B cell (primary cell): Measurements from ENCODE around the gene LRRC36. TPM values are rescaled to one million over a fixed set of nuclear protein-coding genes. Genes with fewer than 3 reads are reported as not detected.

Experiments used
- ATAC-seq: fragments of 200-7000 bp; cut with Tn5 transposase; one replicate; pipeline ENCODE4 v1.10.0; 2021; ENCODE audit warnings: low read depth, mild to moderate bottlenecking, moderate number of reproducible peaks, moderate library complexity
- CTCF ChIA-PET: fragments of 350-600 bp; sonication (Branson Sonifier 250); formaldehyde crosslinking; loops from one replicate; lab custom pipeline; 2021; ENCODE audit warnings: antibody characterized with exemption, inconsistent platforms; lab: Charles Lee
- POLR2A ChIA-PET: fragments of 350-600 bp; sonication (Branson Sonifier 250); formaldehyde crosslinking; loops from one replicate; lab custom pipeline; 2021; ENCODE audit warnings: antibody characterized with exemption; lab: Charles Lee
- DNase-seq: peaks from one replicate; pipeline ENCODE4 v3.0.0; 2013
- H2AFZ ChIP-seq: 2 replicates; pipeline ENCODE4 v1.6.1; 2012; ENCODE audit warnings: mild to moderate bottlenecking, low read depth, low read length; ENCODE audit not compliant: insufficient read depth, poor library complexity, severe bottlenecking
- H3K27ac ChIP-seq, 2 donors: 1 replicate in 1 of 2; 2 replicates in 1 of 2; pipeline ENCODE4 v1.5.1; 2012 to 2013; ENCODE audit warnings: low read length in 2 of 2, mild to moderate bottlenecking in 2 of 2, moderate library complexity in 1 of 2
- H3K27me3 ChIP-seq, 4 experiments: fragments of 200-600 bp in 1 of 4; sonication (generic) in 1 of 4; replicated peaks in 1 of 4; 1 replicate in 2 of 4; 2 replicates in 2 of 4; pipeline versions ENCODE4 v1.6.1 to v1.7.0; 2013 to 2016; ENCODE audit warnings: low read length in 3 of 4, mild to moderate bottlenecking in 2 of 4, mixed read lengths in 1 of 4, moderate library complexity in 1 of 4; ENCODE audit not compliant: insufficient read depth in 4 of 4, control insufficient read depth in 3 of 4; ENCODE audit errors: control extremely low read depth in 1 of 4
- H3K36me3 ChIP-seq, 2 experiments: replicated peaks in 1 of 2; 1 replicate in 1 of 2; 2 replicates in 1 of 2; pipeline versions ENCODE4 v1.6.1 to v1.7.1; 2013; ENCODE audit warnings: low read length in 1 of 2; ENCODE audit not compliant: insufficient read depth in 2 of 2, control insufficient read depth in 1 of 2; ENCODE audit errors: control extremely low read depth in 1 of 2, extremely low read depth in 1 of 2
- H3K4me1 ChIP-seq, 2 donors: fragments of 200-600 bp in 1 of 2; sonication (generic) in 1 of 2; 1 replicate in 1 of 2; 2 replicates in 1 of 2; pipeline versions ENCODE4 v1.5.1 to v1.6.1; 2013 to 2017; ENCODE audit warnings: low read length in 2 of 2; ENCODE audit not compliant: control insufficient read depth in 2 of 2, insufficient read depth in 2 of 2
- H3K4me2 ChIP-seq: replicated peaks from 2 replicates; pipeline ENCODE3; 2012; ENCODE audit warnings: mild to moderate bottlenecking, low read depth, low read length; ENCODE audit not compliant: poor library complexity, severe bottlenecking
- H3K4me3 ChIP-seq, 5 experiments: fragments of 200-600 bp in 1 of 5; sonication (generic) in 1 of 5; 1 replicate in 3 of 5; 2 replicates in 2 of 5; pipeline versions ENCODE4 v1.5.1 to v1.7.0; 2011 to 2016; ENCODE audit warnings: low read length in 4 of 5, mild to moderate bottlenecking in 4 of 5, low read depth in 2 of 5, control low read depth in 1 of 5, moderate library complexity in 1 of 5; ENCODE audit not compliant: insufficient read depth in 1 of 5; ENCODE audit errors: control extremely low read depth in 1 of 5, extremely low read depth in 1 of 5
- H3K79me2 ChIP-seq: fragments of 200-600 bp; sonication (generic); one replicate; pipeline ENCODE4 v1.6.0; 2016; ENCODE audit warnings: low read length; ENCODE audit not compliant: control insufficient read depth, insufficient read depth
- H3K9ac ChIP-seq: fragments of 200-600 bp; sonication (generic); 2 replicates; pipeline ENCODE4 v1.6.1; 2017; ENCODE audit warnings: mild to moderate bottlenecking, low read length, moderate library complexity
- H3K9me3 ChIP-seq, 3 donors: one replicate each; pipeline versions ENCODE4 v1.6.1 to v1.7.1; 2013; ENCODE audit warnings: low read length in 2 of 3; ENCODE audit not compliant: control insufficient read depth in 2 of 3, insufficient read depth in 1 of 3; ENCODE audit errors: control extremely low read depth in 1 of 3
- H4K20me1 ChIP-seq: 2 replicates; pipeline ENCODE4 v1.6.0; 2012; ENCODE audit warnings: mild to moderate bottlenecking, low read length; ENCODE audit not compliant: insufficient read depth, control insufficient read depth, poor library complexity, severe bottlenecking
- H3K27ac Mint-ChIP-seq: one replicate; pipeline ENCODE4 v1.8.0; 2021; ENCODE audit warnings: mixed read lengths
- H3K27me3 Mint-ChIP-seq: one replicate; pipeline ENCODE4 v1.8.0; 2021; ENCODE audit warnings: mixed read lengths
- H3K4me1 Mint-ChIP-seq: one replicate; pipeline ENCODE4 v1.8.0; 2021; ENCODE audit warnings: mixed read lengths
- H3K4me3 Mint-ChIP-seq: one replicate; pipeline ENCODE4 v1.8.0; 2021; ENCODE audit warnings: mixed read lengths
- H3K9me3 Mint-ChIP-seq: one replicate; pipeline ENCODE4 v1.8.0; 2022; ENCODE audit warnings: mixed read lengths; ENCODE audit not compliant: insufficient read depth
- EZH2 ChIP-seq: IDR thresholded peaks from 2 replicates; pipeline ENCODE4 v1.6.1; 2012; ENCODE audit warnings: borderline replicate concordance, low read depth, mild to moderate bottlenecking, moderate library complexity, low read length; ENCODE audit not compliant: insufficient read depth, poor library complexity, severe bottlenecking
- WGBS: methylation state at CpG from one replicate; pipeline ENCODE4 v1.1.5; 2013; ENCODE audit warnings: missing lambda C conversion rate; ENCODE audit not compliant: insufficient coverage; 5-methylcytosine and 5-hydroxymethylcytosine counted together
- intact Hi-C: fragments of 100-400 bp; cut with micrococcal nuclease; formaldehyde crosslinking; loops from one replicate; pipeline ENCODE4 v1.10.0; 2022
- polyA plus RNA-seq: library from polyadenylated mRNA; depleted of rRNA; stranded (reverse); fragments of >200 nt; gene quantifications from 2 replicates; pipeline ENCODE4 v1.2.3, GENCODE V29; 2012
- total RNA-seq, 2 donors: library from RNA; stranded (reverse); fragments of 120-200 nt in 1 of 2; gene quantifications; 1 replicate in 1 of 2; 2 replicates in 1 of 2; pipeline versions ENCODE4 v1.2.3 to v1.2.4, GENCODE V29; 2013 to 2022
- TF ChIP-seq, protein P1 (sequence below): fragments of 200-600 bp; IDR thresholded peaks from one replicate; pipeline ENCODE4 v1.8.0; 2022; ENCODE audit warnings: antibody characterized with exemption, mild to moderate bottlenecking

The LRRC36 gene
- total and polyA plus RNA-seq, 2 donors (not counting 1 experiment from before 2014, with no cell fraction given), result 0.98 TPM; not detected in 1

DNA sequence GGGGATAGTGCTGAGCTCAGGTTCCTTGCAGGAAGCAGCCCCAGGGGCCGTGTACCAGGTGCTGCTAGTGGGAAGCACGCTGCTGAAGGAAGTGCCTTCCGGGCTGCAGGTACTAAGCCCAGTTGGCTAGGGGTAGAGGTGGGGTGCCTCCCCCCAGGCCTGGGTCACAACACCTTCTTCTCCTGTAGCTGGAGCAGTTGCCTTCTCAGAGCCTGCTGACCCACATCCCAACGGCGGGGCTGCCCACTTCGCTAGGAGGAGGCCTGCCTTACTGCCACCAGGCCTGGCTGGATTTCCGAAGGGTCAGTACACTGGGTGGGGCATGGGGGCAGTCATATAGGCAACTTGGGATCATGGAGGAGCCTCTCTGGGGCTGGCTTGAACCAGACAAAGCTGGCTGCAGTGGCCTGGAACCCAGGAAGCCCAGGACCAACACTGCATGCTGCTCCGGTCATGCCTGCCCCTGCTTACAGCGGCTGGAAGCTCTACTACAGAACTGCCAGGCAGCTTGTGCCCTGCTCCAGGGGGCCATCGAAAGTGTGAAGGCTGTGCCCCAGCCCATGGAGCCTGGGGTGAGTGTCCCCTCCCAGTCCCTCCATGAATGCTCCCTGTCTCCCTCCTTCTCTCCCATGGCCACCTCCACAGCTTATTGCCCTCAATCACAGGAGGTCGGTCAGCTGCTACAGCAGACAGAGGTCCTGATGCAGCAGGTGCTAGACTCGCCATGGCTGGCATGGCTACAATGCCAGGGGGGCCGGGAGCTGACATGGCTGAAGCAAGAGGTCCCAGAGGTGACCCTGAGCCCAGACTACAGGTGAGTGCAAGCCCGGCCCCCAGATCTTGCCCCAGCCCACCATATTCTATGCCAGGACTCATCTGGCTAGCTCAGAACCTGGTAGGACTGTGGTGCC lies 44.8 kb upstream of the LRRC36 start:
- Histone ChIP-seq H3K4me1 (peaks cover 7 to 11% of the 10 kb centered on the region in 2 donors), H3K9ac (no peak overlapping the region), H3K27me3 (no peaks in the 10 kb centered on the region), H3K79me2 (peaks cover 3% of the 10 kb centered on the region), H3K9me3 (no peaks in the 10 kb centered on the region), H3K36me3 (no peaks in the 10 kb centered on the region), H4K20me1 (no peaks in the 10 kb centered on the region), H3K4me2 (no peak overlapping the region), H2AFZ (no peak overlapping the region), H3K4me3 (no peak overlapping the region), H3K27ac (no peak overlapping the region)
- Mint-ChIP-seq H3K9me3 (no peaks in the 10 kb centered on the region), H3K27me3 (no peaks in the 10 kb centered on the region), H3K4me3 (no peak overlapping the region), H3K4me1 (peaks cover 4% of the 10 kb centered on the region), H3K27ac (no peak overlapping the region)
- ChIA-PET CTCF (interaction anchor here (0.7 to 2.0 kb wide), 7 partner anchors 43 to 282 kb away, joined by 3 to 7 read pairs (median 3); partner anchors contain the start of gene TMEM208), POLR2A (no interaction called here)
- intact Hi-C loops, result no loop called here
- WGBS, result 95% methylated on average over 10 of the region's 14 CpGs
- ATAC-seq (no peak), DNase-seq (no peak)
- no peak for TF ChIP-seq EZH2
- TF ChIP-seq, protein P1, sequence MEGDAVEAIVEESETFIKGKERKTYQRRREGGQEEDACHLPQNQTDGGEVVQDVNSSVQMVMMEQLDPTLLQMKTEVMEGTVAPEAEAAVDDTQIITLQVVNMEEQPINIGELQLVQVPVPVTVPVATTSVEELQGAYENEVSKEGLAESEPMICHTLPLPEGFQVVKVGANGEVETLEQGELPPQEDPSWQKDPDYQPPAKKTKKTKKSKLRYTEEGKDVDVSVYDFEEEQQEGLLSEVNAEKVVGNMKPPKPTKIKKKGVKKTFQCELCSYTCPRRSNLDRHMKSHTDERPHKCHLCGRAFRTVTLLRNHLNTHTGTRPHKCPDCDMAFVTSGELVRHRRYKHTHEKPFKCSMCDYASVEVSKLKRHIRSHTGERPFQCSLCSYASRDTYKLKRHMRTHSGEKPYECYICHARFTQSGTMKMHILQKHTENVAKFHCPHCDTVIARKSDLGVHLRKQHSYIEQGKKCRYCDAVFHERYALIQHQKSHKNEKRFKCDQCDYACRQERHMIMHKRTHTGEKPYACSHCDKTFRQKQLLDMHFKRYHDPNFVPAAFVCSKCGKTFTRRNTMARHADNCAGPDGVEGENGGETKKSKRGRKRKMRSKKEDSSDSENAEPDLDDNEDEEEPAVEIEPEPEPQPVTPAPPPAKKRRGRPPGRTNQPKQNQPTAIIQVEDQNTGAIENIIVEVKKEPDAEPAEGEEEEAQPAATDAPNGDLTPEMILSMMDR, result no peak

DNA sequence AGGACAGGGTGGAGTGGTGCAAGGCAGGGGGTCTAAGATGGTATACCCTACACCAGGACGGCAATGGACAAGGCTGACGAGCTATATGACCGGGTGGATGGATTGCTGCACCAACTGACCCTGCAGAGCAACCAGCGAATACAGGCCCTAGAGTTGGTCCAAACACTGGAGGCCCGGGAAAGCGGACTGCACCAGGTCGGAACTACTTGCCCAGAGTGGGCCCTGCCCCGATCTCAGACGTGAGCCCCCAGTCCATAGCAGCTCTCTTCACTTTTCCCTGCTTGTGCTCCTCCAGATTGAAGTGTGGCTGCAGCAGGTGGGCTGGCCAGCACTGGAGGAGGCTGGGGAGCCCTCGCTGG lies 44.2 kb upstream of the LRRC36 start:
- DNase-seq (no peak), ATAC-seq (no peak)
- no peak overlapping the region for H3K4me3 Mint-ChIP-seq
- POLR2A ChIA-PET, result no interaction called here
- H3K36me3 ChIP-seq, result no peaks in the 10 kb centered on the region
- no peaks in the 10 kb centered on the region for H3K27me3 Mint-ChIP-seq
- intact Hi-C loops, result no loop called here
- no peak overlapping the region for H3K9ac ChIP-seq
- no peaks in the 10 kb centered on the region for H4K20me1 ChIP-seq
- no peak overlapping the region for H3K27ac Mint-ChIP-seq
- H3K9me3 Mint-ChIP-seq, result no peaks in the 10 kb centered on the region
- H3K4me1 Mint-ChIP-seq, result peaks cover 4% of the 10 kb centered on the region
- H3K4me1 ChIP-seq, result peaks cover 7 to 11% of the 10 kb centered on the region in 2 donors
- H3K27me3 ChIP-seq, result no peaks in the 10 kb centered on the region
- H3K9me3 ChIP-seq, result no peaks in the 10 kb centered on the region
- 98% methylated on average over 6 of the region's 10 CpGs for WGBS
- no peak overlapping the region for H3K4me3 ChIP-seq
- H3K79me2 ChIP-seq, result peaks cover 3% of the 10 kb centered on the region
- no peak overlapping the region for H2AFZ ChIP-seq
- CTCF ChIA-PET, result interaction anchor here (1.3 to 2.0 kb wide), 4 partner anchors 43 to 117 kb away, joined by 3 to 7 read pairs (median 4); no protein-coding TSS in a partner anchor
- no peak overlapping the region for H3K27ac ChIP-seq
- no peak overlapping the region for H3K4me2 ChIP-seq
- no peak for TF ChIP-seq EZH2
- TF ChIP-seq, protein P1, result no peak
